Activated B cell treated with CpG ODN at 0.5 μM for 24 hours (primary cell): Measurements from ENCODE around the gene RIMS1. TPM values are rescaled to one million over a fixed set of nuclear protein-coding genes. Genes with fewer than 3 reads are reported as not detected.

Source experiments
- ATAC-seq: fragments of 200-7000 bp; cut with Tn5 transposase; one replicate; pipeline ENCODE4 v1.10.0; 2021; ENCODE audit warnings: low read depth, mild to moderate bottlenecking, moderate library complexity
- CTCF ChIA-PET: fragments of 350-600 bp; sonication (Branson Sonifier 250); formaldehyde crosslinking; loops from one replicate; lab custom pipeline; 2021; ENCODE audit warnings: antibody characterized with exemption; lab: Charles Lee
- POLR2A ChIA-PET: fragments of 350-600 bp; sonication (Branson Sonifier 250); formaldehyde crosslinking; loops from one replicate; lab custom pipeline; 2021; ENCODE audit warnings: antibody characterized with exemption; lab: Charles Lee
- DNase-seq: peaks from one replicate; pipeline ENCODE4 v3.0.0; 2022
- H3K27ac Mint-ChIP-seq: one replicate; pipeline ENCODE4 v1.8.0; 2020; ENCODE audit warnings: mixed read lengths
- H3K27me3 Mint-ChIP-seq: one replicate; pipeline ENCODE4 v1.8.0; 2021; ENCODE audit warnings: mixed read lengths
- H3K36me3 Mint-ChIP-seq: one replicate; pipeline ENCODE4 v1.8.0; 2021; ENCODE audit warnings: low read depth, mixed read lengths
- H3K4me1 Mint-ChIP-seq: one replicate; pipeline ENCODE4 v1.8.0; 2021; ENCODE audit warnings: mixed read lengths
- H3K4me3 Mint-ChIP-seq: one replicate; pipeline ENCODE4 v1.8.0; 2020; ENCODE audit warnings: mild to moderate bottlenecking, mixed read lengths
- H3K9me3 Mint-ChIP-seq: one replicate; pipeline ENCODE4 v1.8.0; 2020; ENCODE audit warnings: mixed read lengths
- intact Hi-C: fragments of 100-400 bp; cut with micrococcal nuclease; formaldehyde crosslinking; loops from one replicate; pipeline ENCODE4 v1.15.1; 2024
- total RNA-seq: library from RNA; stranded (reverse); gene quantifications from 2 replicates; pipeline ENCODE4 v1.2.3, GENCODE V29; 2022
- TF ChIP-seq, protein P1 (sequence below): fragments of 200-600 bp; IDR thresholded peaks from one replicate; pipeline ENCODE4 v1.8.0; 2022; ENCODE audit warnings: antibody characterized with exemption, mild to moderate bottlenecking

Gene RIMS1
- total RNA-seq, 1 donor from 2014 or later, result not detected

DNA sequence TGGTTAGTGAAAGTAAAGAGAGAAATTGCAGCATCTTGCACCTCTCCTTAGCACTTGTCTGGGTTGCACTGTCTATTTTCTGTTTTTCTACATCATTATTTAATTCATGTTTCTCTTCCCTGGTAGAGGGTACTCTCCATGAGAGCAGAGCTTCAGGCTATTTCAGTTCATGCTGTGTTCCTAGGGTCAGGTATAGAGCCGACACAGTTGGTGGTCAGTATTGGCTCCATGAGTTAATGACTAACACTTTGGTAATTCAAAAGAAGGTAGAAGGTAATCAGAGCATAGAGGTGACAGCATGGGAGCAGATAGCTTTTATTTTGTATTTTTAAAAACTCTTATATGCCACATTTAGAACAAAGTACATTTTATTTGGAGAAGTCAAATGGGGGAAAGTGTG lies 42.7 kb downstream of the RIMS1 start:
- H3K27ac Mint-ChIP-seq, result no peak overlapping the region
- no peaks in the 10 kb centered on the region for H3K9me3 Mint-ChIP-seq
- intact Hi-C loops, result no loop called here
- ChIA-PET CTCF (no interaction called here), POLR2A (no interaction called here)
- ATAC-seq (no peak), DNase-seq (no peak)
- H3K36me3 Mint-ChIP-seq, result no peaks in the 10 kb centered on the region
- TF ChIP-seq, protein P1, sequence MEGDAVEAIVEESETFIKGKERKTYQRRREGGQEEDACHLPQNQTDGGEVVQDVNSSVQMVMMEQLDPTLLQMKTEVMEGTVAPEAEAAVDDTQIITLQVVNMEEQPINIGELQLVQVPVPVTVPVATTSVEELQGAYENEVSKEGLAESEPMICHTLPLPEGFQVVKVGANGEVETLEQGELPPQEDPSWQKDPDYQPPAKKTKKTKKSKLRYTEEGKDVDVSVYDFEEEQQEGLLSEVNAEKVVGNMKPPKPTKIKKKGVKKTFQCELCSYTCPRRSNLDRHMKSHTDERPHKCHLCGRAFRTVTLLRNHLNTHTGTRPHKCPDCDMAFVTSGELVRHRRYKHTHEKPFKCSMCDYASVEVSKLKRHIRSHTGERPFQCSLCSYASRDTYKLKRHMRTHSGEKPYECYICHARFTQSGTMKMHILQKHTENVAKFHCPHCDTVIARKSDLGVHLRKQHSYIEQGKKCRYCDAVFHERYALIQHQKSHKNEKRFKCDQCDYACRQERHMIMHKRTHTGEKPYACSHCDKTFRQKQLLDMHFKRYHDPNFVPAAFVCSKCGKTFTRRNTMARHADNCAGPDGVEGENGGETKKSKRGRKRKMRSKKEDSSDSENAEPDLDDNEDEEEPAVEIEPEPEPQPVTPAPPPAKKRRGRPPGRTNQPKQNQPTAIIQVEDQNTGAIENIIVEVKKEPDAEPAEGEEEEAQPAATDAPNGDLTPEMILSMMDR, result no peak
- no peaks in the 10 kb centered on the region for H3K4me1 Mint-ChIP-seq
- no peak overlapping the region for H3K4me3 Mint-ChIP-seq
- no peaks in the 10 kb centered on the region for H3K27me3 Mint-ChIP-seq

DNA sequence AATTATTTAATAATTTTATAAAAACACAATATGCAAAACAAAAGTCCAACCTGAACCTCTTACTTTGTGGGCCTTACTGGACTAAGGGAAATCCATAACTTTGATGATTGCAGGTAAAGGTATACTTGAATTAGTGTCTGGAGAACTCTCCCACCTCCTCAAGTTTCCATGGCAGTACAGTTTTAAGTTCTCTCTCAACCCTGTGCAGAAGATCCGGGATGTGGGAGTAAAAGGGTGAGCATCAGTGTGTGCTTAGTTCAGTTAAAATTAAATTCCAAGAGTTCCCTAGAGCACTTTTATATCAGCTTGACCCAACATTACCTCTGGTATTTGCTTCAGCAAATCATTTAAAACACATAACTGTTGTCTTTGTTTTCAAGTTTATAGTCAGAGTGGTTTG lies 47.5 kb downstream of the RIMS1 start:
- intact Hi-C loops, result no loop called here
- no peak overlapping the region for H3K27ac Mint-ChIP-seq
- no peaks in the 10 kb centered on the region for H3K27me3 Mint-ChIP-seq
- H3K9me3 Mint-ChIP-seq, result peaks cover 3% of the 10 kb centered on the region
- no peak for ATAC-seq
- H3K4me1 Mint-ChIP-seq, result no peaks in the 10 kb centered on the region
- CTCF ChIA-PET, result no interaction called here
- POLR2A ChIA-PET, result no interaction called here
- DNase-seq, result no peak
- no peaks in the 10 kb centered on the region for H3K36me3 Mint-ChIP-seq
- no peak overlapping the region for H3K4me3 Mint-ChIP-seq
- TF ChIP-seq, protein P1, result no peak

DNA sequence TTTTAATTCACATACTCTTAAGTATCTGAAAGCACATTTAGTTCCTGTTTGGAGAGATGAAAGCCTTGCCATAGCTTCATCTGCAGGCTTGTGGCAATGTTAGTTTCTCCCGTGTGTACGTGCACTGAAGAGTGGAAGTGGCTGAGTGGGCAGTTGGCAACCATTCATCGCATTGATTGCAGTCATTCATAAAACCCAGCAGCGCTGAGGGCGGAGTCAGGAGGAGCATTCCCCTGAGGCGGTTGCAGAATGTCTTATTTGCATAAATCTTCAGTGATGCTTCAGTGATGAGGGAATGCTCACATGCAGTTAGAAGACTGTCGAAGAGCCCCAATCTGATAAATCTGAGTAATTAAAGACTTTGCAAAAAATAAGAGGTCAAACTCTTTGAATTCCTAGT lies 79.1 kb downstream of the RIMS1 start:
- Mint-ChIP-seq H3K4me1 (no peaks in the 10 kb centered on the region), H3K4me3 (no peak overlapping the region), H3K27ac (no peak overlapping the region), H3K36me3 (no peaks in the 10 kb centered on the region), H3K27me3 (no peaks in the 10 kb centered on the region), H3K9me3 (no peaks in the 10 kb centered on the region)
- ChIA-PET CTCF (no interaction called here), POLR2A (no interaction called here)
- ATAC-seq, result no peak
- TF ChIP-seq, protein P1, result no peak
- intact Hi-C loops, result no loop called here
- no peak for DNase-seq

DNA sequence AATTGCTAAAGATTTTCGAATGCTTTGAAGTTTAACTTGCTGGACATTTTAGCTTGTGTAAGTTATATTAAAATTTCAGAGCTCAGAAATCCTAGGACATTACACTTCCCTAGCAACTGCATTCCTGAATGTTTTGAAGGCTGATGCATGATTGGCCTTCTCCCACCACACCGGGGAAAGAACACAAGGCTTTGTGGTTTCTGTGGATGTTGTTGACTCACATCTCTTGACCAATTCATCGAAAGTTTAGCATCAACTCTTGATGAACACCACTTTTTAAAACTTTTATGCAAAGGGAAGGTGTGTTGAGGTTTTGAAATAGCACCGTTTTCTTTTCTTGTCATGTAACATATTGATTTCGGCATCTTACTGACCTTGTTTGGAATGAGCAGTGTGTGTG lies 81.1 kb downstream of the RIMS1 start:
- intact Hi-C loops, result no loop called here
- H3K27me3 Mint-ChIP-seq, result no peaks in the 10 kb centered on the region
- ATAC-seq, result no peak

DNA sequence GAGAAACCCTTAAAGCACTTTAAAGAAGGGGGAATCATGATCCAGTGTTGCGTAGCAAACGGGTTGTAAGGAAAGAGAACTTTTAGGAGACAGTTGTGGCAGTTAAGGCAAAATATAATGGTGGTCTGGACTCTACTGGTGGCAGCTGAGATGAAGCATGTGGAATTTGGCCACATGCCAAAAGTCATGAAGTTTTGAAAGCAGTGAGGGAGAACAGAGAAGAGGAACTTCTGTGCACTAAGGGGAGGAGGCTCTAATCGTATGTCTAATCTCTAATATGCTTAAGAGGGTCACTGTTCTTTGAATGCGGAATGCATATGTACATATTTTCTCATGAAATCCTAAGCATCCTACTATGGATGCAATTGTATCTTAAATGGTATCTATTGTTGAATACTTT lies 91.5 kb downstream of the RIMS1 start:
- ChIA-PET CTCF (no interaction called here), POLR2A (no interaction called here)
- TF ChIP-seq, protein P1, result no peak
- Mint-ChIP-seq H3K4me1 (no peaks in the 10 kb centered on the region), H3K4me3 (no peak overlapping the region), H3K9me3 (no peaks in the 10 kb centered on the region), H3K36me3 (no peaks in the 10 kb centered on the region), H3K27ac (no peak overlapping the region), H3K27me3 (no peaks in the 10 kb centered on the region)
- ATAC-seq (no peak), DNase-seq (no peak)
- intact Hi-C loops, result no loop called here

More for the DNA sequence above, 81.1 kb downstream of the RIMS1 start:
- no peaks in the 10 kb centered on the region for H3K4me1 Mint-ChIP-seq
- no peaks in the 10 kb centered on the region for H3K36me3 Mint-ChIP-seq
- H3K9me3 Mint-ChIP-seq, result no peaks in the 10 kb centered on the region
- DNase-seq, result no peak
- POLR2A ChIA-PET, result no interaction called here
- CTCF ChIA-PET, result no interaction called here
- no peak overlapping the region for H3K27ac Mint-ChIP-seq
- TF ChIP-seq, protein P1, result no peak
- H3K4me3 Mint-ChIP-seq, result no peak overlapping the region
